Lung (tissue), 13 donors: ENCODE data around the gene MSMB. TPM values are rescaled to one million over a fixed set of nuclear protein-coding genes. Genes with fewer than 3 reads are reported as not detected.
A peak's percentile ranks its signal among the peaks of the same experiment; 100 is the strongest.
"Not testable (repeated sequence)": the region's sequence is repeated elsewhere in the genome, so short reads cannot be mapped to it uniquely, and the experiment has no call there.

Experiments
- ATAC-seq: fragments of 200-7000 bp; cut with Tn5 transposase; one replicate; pipeline ENCODE4 v1.9.1; 2020; ENCODE audit warnings: moderate number of reproducible peaks; ENCODE audit not compliant: insufficient read depth, low FRiP score
- DNase-seq, 3 donors: peaks; one replicate each; pipeline ENCODE4 v3.0.0-alpha.2; 2013 to 2017
- H3K27ac ChIP-seq, 2 donors: one replicate each; pipeline ENCODE4 v1.5.1; 2013; ENCODE audit warnings: mild to moderate bottlenecking in 2 of 2, moderate library complexity in 2 of 2, control low read depth in 1 of 2, inconsistent platforms in 1 of 2, low read depth in 1 of 2, low read length in 1 of 2
- H3K27me3 ChIP-seq, 3 donors: one replicate each; pipeline ENCODE4 v1.5.1; 2013; ENCODE audit warnings: low read length in 2 of 3; ENCODE audit not compliant: control insufficient read depth in 3 of 3, insufficient read depth in 3 of 3
- H3K36me3 ChIP-seq, 4 donors: one replicate each; pipeline ENCODE4 v1.5.1; 2013; ENCODE audit warnings: low read length in 4 of 4, mild to moderate bottlenecking in 1 of 4, moderate library complexity in 1 of 4; ENCODE audit not compliant: control insufficient read depth in 4 of 4, insufficient read depth in 4 of 4
- H3K4me1 ChIP-seq, 5 donors: one replicate each; pipeline ENCODE4 v1.5.1; 2013; ENCODE audit warnings: low read length in 5 of 5, mild to moderate bottlenecking in 2 of 5, moderate library complexity in 1 of 5; ENCODE audit not compliant: control insufficient read depth in 5 of 5, insufficient read depth in 5 of 5
- H3K4me3 ChIP-seq: one replicate; pipeline ENCODE4 v1.5.1; 2013; ENCODE audit warnings: mild to moderate bottlenecking, control low read depth, moderate library complexity
- H3K9ac ChIP-seq, 2 donors: one replicate each; pipeline ENCODE4 v1.5.1; 2013; ENCODE audit warnings: low read length in 2 of 2, control low read depth in 1 of 2; ENCODE audit not compliant: insufficient read depth in 1 of 2
- H3K9me3 ChIP-seq, 4 donors: one replicate each; pipeline ENCODE4 v1.5.1; 2013; ENCODE audit warnings: low read length in 3 of 4, mild to moderate bottlenecking in 1 of 4, moderate library complexity in 1 of 4; ENCODE audit not compliant: control insufficient read depth in 4 of 4, insufficient read depth in 3 of 4
- WGBS, 2 donors: extraction: QIAGEN DNeasy Blood & Tissue Kit; methylation state at CpG; one replicate each; pipeline ENCODE4 v1.1.7; 2013; 5-methylcytosine and 5-hydroxymethylcytosine counted together
- polyA plus RNA-seq, 2 donors: library from polyadenylated mRNA; stranded (reverse); fragments of 200-250 nt; gene quantifications; one replicate each; pipeline ENCODE4 v1.2.1, GENCODE V29; 2013
- small RNA-seq: library from RNA; depleted of rRNA; stranded (forward); fragments of <200 nt; gene quantifications from one replicate; pipeline ENCODE3, GENCODE V24; 2014; ENCODE audit warnings: low replicate concordance
- total RNA-seq, 2 donors: library from RNA; depleted of rRNA in 1 of 2; stranded (reverse); fragments of >200 nt in 1 of 2; gene quantifications; one replicate each; pipeline ENCODE4 v1.2.1, GENCODE V29; 2014 to 2021
- TF ChIP-seq, protein P1 (sequence below): IDR thresholded peaks from 2 replicates; pipeline ENCODE4 v1.5.1; 2012; ENCODE audit warnings: mild to moderate bottlenecking; ENCODE audit errors: control extremely low read depth, extremely low read depth
- donor health status: control.
- donor health status: control.
- donor health status: Bipolar disorder and iron deficiency.
- donor health status: healthy.
- donor health status: DM: yes; HTN: yes; CAD: no.

MSMB gene
- total and polyA plus RNA-seq, 4 donors, result 0.64 to 62.7 (median 18.5) TPM; not detected in 1

DNA sequence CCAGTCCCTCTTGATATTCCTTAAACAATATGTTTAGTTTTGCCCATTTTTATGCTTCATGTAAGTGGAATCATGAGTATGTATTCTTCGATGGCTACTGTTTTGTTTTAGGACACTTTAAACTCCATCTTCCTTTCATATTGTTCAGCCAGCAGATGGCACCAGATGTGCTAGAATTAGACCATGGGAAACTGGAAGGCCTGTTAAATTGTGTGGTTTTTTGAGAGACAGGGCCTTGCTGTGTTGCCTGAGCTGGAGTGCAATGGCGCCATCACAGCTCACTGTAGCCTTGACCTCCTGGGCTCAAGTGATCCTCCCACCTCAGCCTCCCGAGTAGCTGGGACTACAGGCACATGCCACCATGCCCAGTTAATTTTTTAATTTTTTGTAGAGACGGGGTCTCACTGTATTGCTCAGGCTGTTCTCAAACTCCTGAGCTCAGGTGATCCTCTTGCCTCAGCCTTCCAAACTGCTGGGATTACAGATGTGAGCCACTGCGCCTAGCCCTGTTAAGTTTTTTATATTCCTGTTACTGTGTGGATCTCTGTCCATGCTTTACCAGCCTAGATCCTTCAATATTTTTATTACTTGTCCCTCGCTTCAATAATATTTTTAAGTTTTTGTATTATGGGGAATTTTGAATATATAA lies 62.4 kb downstream of the MSMB start:
- TF ChIP-seq, protein P1, sequence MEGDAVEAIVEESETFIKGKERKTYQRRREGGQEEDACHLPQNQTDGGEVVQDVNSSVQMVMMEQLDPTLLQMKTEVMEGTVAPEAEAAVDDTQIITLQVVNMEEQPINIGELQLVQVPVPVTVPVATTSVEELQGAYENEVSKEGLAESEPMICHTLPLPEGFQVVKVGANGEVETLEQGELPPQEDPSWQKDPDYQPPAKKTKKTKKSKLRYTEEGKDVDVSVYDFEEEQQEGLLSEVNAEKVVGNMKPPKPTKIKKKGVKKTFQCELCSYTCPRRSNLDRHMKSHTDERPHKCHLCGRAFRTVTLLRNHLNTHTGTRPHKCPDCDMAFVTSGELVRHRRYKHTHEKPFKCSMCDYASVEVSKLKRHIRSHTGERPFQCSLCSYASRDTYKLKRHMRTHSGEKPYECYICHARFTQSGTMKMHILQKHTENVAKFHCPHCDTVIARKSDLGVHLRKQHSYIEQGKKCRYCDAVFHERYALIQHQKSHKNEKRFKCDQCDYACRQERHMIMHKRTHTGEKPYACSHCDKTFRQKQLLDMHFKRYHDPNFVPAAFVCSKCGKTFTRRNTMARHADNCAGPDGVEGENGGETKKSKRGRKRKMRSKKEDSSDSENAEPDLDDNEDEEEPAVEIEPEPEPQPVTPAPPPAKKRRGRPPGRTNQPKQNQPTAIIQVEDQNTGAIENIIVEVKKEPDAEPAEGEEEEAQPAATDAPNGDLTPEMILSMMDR, result peak; percentile 1
- H3K9ac ChIP-seq, H3K4me3 ChIP-seq, H3K9me3 ChIP-seq, H3K4me1 ChIP-seq, H3K27ac ChIP-seq, H3K36me3 ChIP-seq, H3K27me3 ChIP-seq: not testable (repeated sequence)
- ATAC-seq (peak; percentile 66), DNase-seq (peak in 2 of 3 donors; percentile 49 to 50)
- WGBS, 2 donors, result 59 to 73% methylated on average over 5 to 6 of the region's 6 CpGs

Small RNA genes within 50 kb of the gene (small RNA-seq; reads per million reads assigned to genes)
- not detected for gene SNORA74C-1

Other genes starting within 250 kb of the MSMB start
- gene AGAP4, start 198.8 kb downstream of the MSMB start, total RNA-seq, result 10 to 100 TPM; 15.2 to 16.6 TPM
- gene AGAP4, start 198.8 kb downstream of the MSMB start, polyA plus RNA-seq, result 10 to 100 TPM in 1 of 2 donors, 1 to 10 TPM in 1; 7.1 to 12.7 TPM
- gene TIMM23, start 73.8 kb downstream of the MSMB start, total RNA-seq, result 10 to 100 TPM; 37.0 to 41.5 TPM
- gene TIMM23, start 73.8 kb downstream of the MSMB start, polyA plus RNA-seq, result 10 to 100 TPM; 51.5 to 63.1 TPM
- gene NCOA4, start 15.6 kb downstream of the MSMB start, total RNA-seq, result 100 to 1,000 TPM; 123 to 281 TPM
- gene NCOA4, start 15.6 kb downstream of the MSMB start, polyA plus RNA-seq, result 10 to 100 TPM; 40.5 to 94.7 TPM
- not detected for gene ANTXRL, start 240.7 kb upstream of the MSMB start, total RNA-seq
- gene ANTXRL, start 240.7 kb upstream of the MSMB start, polyA plus RNA-seq, result not detected